ENCODE data around the gene CCDC3. TPM values are rescaled to one million over a fixed set of nuclear protein-coding genes. Genes with fewer than 3 reads are reported as not detected.

Gene CCDC3
- total RNA-seq, 1 experiment from 2014 or later, result 2.8 TPM

GRCh38 chr10:12947741-12948140, 53.8 kb downstream of the CCDC3 start:
- no TSS peak for BruUV-seq (replicated peaks)
- CTCF ChIA-PET, result no interaction called here

GRCh38 chr10:12946372-12946771, 55.1 kb downstream of the CCDC3 start:
- no peaks in the 10 kb centered on the region for H3K36me3 ChIP-seq (ENCODE audit: insufficient read depth, low read length, poor library complexity, severe bottlenecking)
- BruUV-seq (replicated peaks), result no TSS peak
- intact Hi-C loops (cut with micrococcal nuclease; ENCODE audit: unreplicated experiment), result no loop called here
- TF ChIP-seq EZH2 (IDR thresholded peaks at IDR 0.05; ENCODE audit: borderline replicate concordance, low read depth, low read length, poor library complexity, severe bottlenecking) (no peak), CTCF (conservative IDR thresholded peaks at IDR 0.05; ENCODE audit: low read depth, low read length) (no peak)
- no peak for DNase-seq (ENCODE audit: low spot score)
- ChIA-PET CTCF (no interaction called here), POLR2A (ENCODE audit: low non-redundant PET) (no interaction called here)
- H3K27ac ChIP-seq (ENCODE audit: low read depth, low read length, poor library complexity, severe bottlenecking), result no peak overlapping the region
- no peak overlapping the region for H3K4me3 ChIP-seq (ENCODE audit: low read depth, low read length, poor library complexity, severe bottlenecking)
- no peaks in the 10 kb centered on the region for H3K4me1 ChIP-seq (ENCODE audit: insufficient read depth, low read length, poor library complexity, severe bottlenecking)
- H3K27me3 ChIP-seq (replicated peaks; ENCODE audit: insufficient read depth, low read depth, low read length, poor library complexity), result no peaks in the 10 kb centered on the region
- no peaks in the 10 kb centered on the region for H3K9me3 ChIP-seq (ENCODE audit: low read depth, low read length, poor library complexity, severe bottlenecking)

More at GRCh38 chr10:12947741-12948140, 53.8 kb downstream of the CCDC3 start:
- Histone ChIP-seq H3K4me1 (ENCODE audit: insufficient read depth, low read length, poor library complexity, severe bottlenecking) (no peaks in the 10 kb centered on the region), H3K27ac (ENCODE audit: low read depth, low read length, poor library complexity, severe bottlenecking) (no peak overlapping the region), H3K4me3 (ENCODE audit: low read depth, low read length, poor library complexity, severe bottlenecking) (no peak overlapping the region), H3K36me3 (ENCODE audit: insufficient read depth, low read length, poor library complexity, severe bottlenecking) (no peaks in the 10 kb centered on the region), H3K9me3 (ENCODE audit: low read depth, low read length, poor library complexity, severe bottlenecking) (no peaks in the 10 kb centered on the region), H3K27me3 (replicated peaks; ENCODE audit: insufficient read depth, low read depth, low read length, poor library complexity) (no peaks in the 10 kb centered on the region)
- intact Hi-C loops (cut with micrococcal nuclease; ENCODE audit: unreplicated experiment), result no loop called here
- no peak for DNase-seq (ENCODE audit: low spot score)
- TF ChIP-seq CTCF (conservative IDR thresholded peaks at IDR 0.05; ENCODE audit: low read depth, low read length) (no peak), EZH2 (IDR thresholded peaks at IDR 0.05; ENCODE audit: borderline replicate concordance, low read depth, low read length, poor library complexity, severe bottlenecking) (no peak)
- POLR2A ChIA-PET (ENCODE audit: low non-redundant PET), result no interaction called here

- no TSS peak for BruUV-seq (replicated peaks)
- CTCF ChIA-PET, result no interaction called here
- Histone ChIP-seq H3K27me3 (replicated peaks; ENCODE audit: insufficient read depth, low read depth, low read length, poor library complexity) (no peaks in the 10 kb centered on the region), H3K4me3 (ENCODE audit: low read depth, low read length, poor library complexity, severe bottlenecking) (no peak overlapping the region), H3K27ac (ENCODE audit: low read depth, low read length, poor library complexity, severe bottlenecking) (no peak overlapping the region), H3K9me3 (ENCODE audit: low read depth, low read length, poor library complexity, severe bottlenecking) (no peaks in the 10 kb centered on the region), H3K4me1 (ENCODE audit: insufficient read depth, low read length, poor library complexity, severe bottlenecking) (no peaks in the 10 kb centered on the region), H3K36me3 (ENCODE audit: insufficient read depth, low read length, poor library complexity, severe bottlenecking) (no peaks in the 10 kb centered on the region)
- intact Hi-C loops (cut with micrococcal nuclease; ENCODE audit: unreplicated experiment), result no loop called here
- no peak for DNase-seq (ENCODE audit: low spot score)
- TF ChIP-seq CTCF (conservative IDR thresholded peaks at IDR 0.05; ENCODE audit: low read depth, low read length), result no peak
- no peak for TF ChIP-seq EZH2 (IDR thresholded peaks at IDR 0.05; ENCODE audit: borderline replicate concordance, low read depth, low read length, poor library complexity, severe bottlenecking)
- POLR2A ChIA-PET (ENCODE audit: low non-redundant PET), result no interaction called here
These were observed 55.7 kb downstream of the CCDC3 start for GRCh38 chr10:12945690-12946359.
